ENCODE measurements around the gene TRIM32. TPM values are rescaled to one million over a fixed set of nuclear protein-coding genes. Genes with fewer than 3 reads are reported as not detected.
A peak's percentile ranks its signal among the peaks of the same experiment; 100 is the strongest.

The TRIM32 gene
- total and polyA plus RNA-seq, 2 donors (not counting 1 experiment from before 2014, with no cell fraction given) = 3.6 to 14.1 TPM

DNA sequence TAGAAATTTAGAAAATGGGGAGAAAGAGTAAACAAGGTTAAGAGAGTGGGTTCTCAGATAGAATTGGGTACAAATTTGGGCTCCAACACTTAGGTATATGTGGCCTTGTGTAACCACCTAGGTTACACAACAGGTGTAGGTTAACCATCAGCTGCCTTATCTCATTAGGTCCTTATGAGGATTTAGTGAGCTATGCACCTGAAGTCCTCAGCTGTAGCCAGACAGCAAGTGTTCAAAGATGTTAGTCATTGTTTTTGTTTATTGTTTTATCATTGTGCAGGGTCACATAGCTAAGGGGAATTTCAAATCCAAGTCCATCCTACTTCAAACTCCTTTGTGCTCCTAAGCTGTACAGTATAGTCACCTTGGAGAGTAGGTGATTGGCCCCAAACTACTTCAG is 970 bp upstream of the TRIM32 start:
- H2AFZ ChIP-seq (ENCODE audit: insufficient read depth, low read depth, low read length, poor library complexity, severe bottlenecking) = peak overlapping the region; percentile 91
- intact Hi-C loops (cut with micrococcal nuclease) = no loop called here
- H3K9me3 ChIP-seq (ENCODE audit: control extremely low read depth in 1 of 3, control insufficient read depth in 2 of 3, insufficient read depth in 1 of 3, low read length in 2 of 3) = peaks cover 0 to 2% (median 0%) of the 10 kb centered on the region in 3 donors
- peak overlapping the region; percentile 84 for H3K4me2 ChIP-seq (replicated peaks; ENCODE audit: low read depth, low read length, poor library complexity, severe bottlenecking)
- peaks cover 32% of the 10 kb centered on the region for H3K79me2 ChIP-seq (ENCODE audit: control insufficient read depth, insufficient read depth, low read length)
- Mint-ChIP-seq H3K27ac (peak overlapping the region; percentile 91), H3K4me3 (peak overlapping the region; percentile 98), H3K27me3 (no peaks in the 10 kb centered on the region), H3K9me3 (ENCODE audit: insufficient read depth) (no peaks in the 10 kb centered on the region), H3K4me1 (peaks cover 41% of the 10 kb centered on the region)
- peak overlapping the region; percentile 70 for H3K9ac ChIP-seq (ENCODE audit: low read length)
- H3K36me3 ChIP-seq (replicated peaks in 1 of 2; ENCODE audit: control extremely low read depth in 1 of 2, control insufficient read depth in 1 of 2, extremely low read depth in 1 of 2, insufficient read depth in 2 of 2, low read length in 1 of 2) = no peaks in the 10 kb centered on the region
- ChIA-PET POLR2A (interaction anchor here (1.2 kb wide), 1 partner anchor 11 kb away, joined by 3 read pairs; no protein-coding TSS in a partner anchor), CTCF (no interaction called here)
- peak overlapping the region in 1 of 5 experiments; percentile 64 for H3K4me3 ChIP-seq (ENCODE audit: control extremely low read depth in 1 of 5, extremely low read depth in 1 of 5, insufficient read depth in 1 of 5, low read depth in 2 of 5, low read length in 4 of 5)
- no peaks in the 10 kb centered on the region for H4K20me1 ChIP-seq (ENCODE audit: control insufficient read depth, insufficient read depth, low read length, poor library complexity, severe bottlenecking)
- DNase-seq = no peak
- no peak for ATAC-seq (ENCODE audit: low read depth)
- no peak overlapping the region for H3K27ac ChIP-seq (ENCODE audit: low read length in 2 of 2)
- no peaks in the 10 kb centered on the region for H3K27me3 ChIP-seq (replicated peaks in 1 of 4; ENCODE audit: control extremely low read depth in 1 of 4, control insufficient read depth in 3 of 4, insufficient read depth in 4 of 4, low read length in 3 of 4)
- TF ChIP-seq EZH2 (IDR thresholded peaks at IDR 0.05; ENCODE audit: borderline replicate concordance, insufficient read depth, low read depth, low read length, poor library complexity, severe bottlenecking) = no peak
- TF ChIP-seq CTCF (IDR thresholded peaks at IDR 0.05) = no peak
- peaks cover 20% of the 10 kb centered on the region in 2 donors for H3K4me1 ChIP-seq (ENCODE audit: control insufficient read depth in 2 of 2, insufficient read depth in 2 of 2, low read length in 2 of 2)

- Histone ChIP-seq H3K9ac (ENCODE audit: low read length) (peak overlapping the region; percentile 70), H3K36me3 (replicated peaks in 1 of 2; ENCODE audit: control extremely low read depth in 1 of 2, control insufficient read depth in 1 of 2, extremely low read depth in 1 of 2, insufficient read depth in 2 of 2, low read length in 1 of 2) (no peaks in the 10 kb centered on the region), H3K79me2 (ENCODE audit: control insufficient read depth, insufficient read depth, low read length) (peaks cover 32% of the 10 kb centered on the region), H3K4me3 (ENCODE audit: control extremely low read depth in 1 of 5, extremely low read depth in 1 of 5, insufficient read depth in 1 of 5, low read depth in 2 of 5, low read length in 4 of 5) (peak overlapping the region; percentile 27 to 76 (median 64)), H3K9me3 (ENCODE audit: control extremely low read depth in 1 of 3, control insufficient read depth in 2 of 3, insufficient read depth in 1 of 3, low read length in 2 of 3) (peaks cover 0 to 2% (median 0%) of the 10 kb centered on the region in 3 donors), H3K4me1 (ENCODE audit: control insufficient read depth in 2 of 2, insufficient read depth in 2 of 2, low read length in 2 of 2) (peaks cover 20 to 26% of the 10 kb centered on the region in 2 donors), H2AFZ (ENCODE audit: insufficient read depth, low read depth, low read length, poor library complexity, severe bottlenecking) (peak overlapping the region; percentile 91), H3K4me2 (replicated peaks; ENCODE audit: low read depth, low read length, poor library complexity, severe bottlenecking) (peak overlapping the region; percentile 84), H3K27me3 (replicated peaks in 1 of 4; ENCODE audit: control extremely low read depth in 1 of 4, control insufficient read depth in 3 of 4, insufficient read depth in 4 of 4, low read length in 3 of 4) (no peaks in the 10 kb centered on the region), H4K20me1 (ENCODE audit: control insufficient read depth, insufficient read depth, low read length, poor library complexity, severe bottlenecking) (no peaks in the 10 kb centered on the region), H3K27ac (ENCODE audit: low read length in 2 of 2) (peak overlapping the region in 1 of 2 donors; percentile 61)
- ATAC-seq (ENCODE audit: low read depth) (no peak), DNase-seq (no peak)
- WGBS (ENCODE audit: insufficient coverage) = 25% methylated on average over 7 of the region's 7 CpGs
- ChIA-PET CTCF (no interaction called here), POLR2A (interaction anchor here (1.2 kb wide), 1 partner anchor 11 kb away, joined by 3 read pairs; no protein-coding TSS in a partner anchor)
- Mint-ChIP-seq H3K27ac (peak overlapping the region; percentile 91), H3K4me3 (peak overlapping the region; percentile 98), H3K9me3 (ENCODE audit: insufficient read depth) (no peaks in the 10 kb centered on the region), H3K27me3 (no peaks in the 10 kb centered on the region), H3K4me1 (peaks cover 47% of the 10 kb centered on the region)
- TF ChIP-seq CTCF (IDR thresholded peaks at IDR 0.05) = no peak
- no peak for TF ChIP-seq EZH2 (IDR thresholded peaks at IDR 0.05; ENCODE audit: borderline replicate concordance, insufficient read depth, low read depth, low read length, poor library complexity, severe bottlenecking)
- intact Hi-C loops (cut with micrococcal nuclease) = no loop called here
Observed at GRCh38 chr9:116686693-116687073, 422 bp upstream of the TRIM32 start.
